HepG2 (cell line): ENCODE measurements around the gene TUBB4A. TPM values are rescaled to one million over a fixed set of nuclear protein-coding genes. Genes with fewer than 3 reads are reported as not detected.

Source experiments
- CHCHD3 ChIP-seq: sonication (generic); formaldehyde crosslinking; IDR thresholded peaks from 2 replicates; pipeline ENCODE4 v1.8.0; 2022; ENCODE audit warnings: mild to moderate bottlenecking, missing genetic modification reagents, moderate library complexity
- HES4 ChIP-seq: sonication (generic); formaldehyde crosslinking; IDR thresholded peaks from 2 replicates; pipeline ENCODE4 v1.9.0; 2021; ENCODE audit warnings: mild to moderate bottlenecking, missing genetic modification reagents, borderline replicate concordance
- HMGA1 ChIP-seq: sonication (generic); formaldehyde crosslinking; conservative IDR thresholded peaks from 2 replicates; pipeline ENCODE4 v1.4.0; 2020; ENCODE audit warnings: missing genetic modification reagents
- KLF15 ChIP-seq: sonication (generic); formaldehyde crosslinking; IDR thresholded peaks from 2 replicates; pipeline ENCODE4 v1.8.1; 2023; ENCODE audit warnings: borderline replicate concordance, mild to moderate bottlenecking, inconsistent platforms, missing genetic modification reagents, mixed read lengths
- LRRFIP1 ChIP-seq: sonication (generic); formaldehyde crosslinking; conservative IDR thresholded peaks from 2 replicates; pipeline ENCODE4 v1.4.0; 2020; ENCODE audit warnings: missing genetic modification reagents
- RARG ChIP-seq: sonication (generic); formaldehyde crosslinking; IDR thresholded peaks from 2 replicates; pipeline ENCODE4 v1.4.0; 2020; ENCODE audit warnings: low read depth, mild to moderate bottlenecking, missing genetic modification reagents
- REL ChIP-seq: sonication (generic); formaldehyde crosslinking; conservative IDR thresholded peaks from 2 replicates; pipeline ENCODE4 v1.8.0; 2022; ENCODE audit warnings: mild to moderate bottlenecking, missing genetic modification reagents, moderate library complexity
- SIN3A ChIP-seq: IDR thresholded peaks from 2 replicates; pipeline ENCODE4 v1.6.1; 2011; ENCODE audit warnings: low read depth, mild to moderate bottlenecking, control low read depth, low read length, borderline replicate concordance
- SMAD3 ChIP-seq: sonication (generic); formaldehyde crosslinking; IDR thresholded peaks from 2 replicates; pipeline ENCODE4 v1.4.0; 2020; ENCODE audit warnings: missing genetic modification reagents
- SOX6 ChIP-seq, 2 experiments: fragments of 450-650 bp in 1 of 2; sonication (generic) in 1 of 2; formaldehyde crosslinking in 1 of 2; IDR thresholded peaks; 2 replicates each; pipeline versions ENCODE4 v1.4.0 to v1.6.1; 2017 to 2020; ENCODE audit warnings: antibody characterized with exemption in 1 of 2, mild to moderate bottlenecking in 1 of 2, missing genetic modification reagents in 1 of 2
- STAG1 ChIP-seq: sonication (generic); formaldehyde crosslinking; IDR thresholded peaks from 2 replicates; pipeline ENCODE4 v1.4.0; 2020; ENCODE audit warnings: missing genetic modification reagents
- SUZ12 ChIP-seq: fragments of 150-350 bp; IDR thresholded peaks from 2 replicates; pipeline ENCODE4 v1.6.1; 2014; ENCODE audit warnings: low read depth, low read length
- TERF1 ChIP-seq: sonication (generic); formaldehyde crosslinking; IDR thresholded peaks from 2 replicates; pipeline ENCODE4 v1.8.0; 2022; ENCODE audit warnings: mild to moderate bottlenecking, missing genetic modification reagents, moderate library complexity
- THYN1 ChIP-seq: sonication (generic); formaldehyde crosslinking; IDR thresholded peaks from 2 replicates; pipeline ENCODE4 v1.8.1; 2023; ENCODE audit warnings: low read depth, mild to moderate bottlenecking, moderate library complexity, missing genetic modification reagents, borderline replicate concordance
- ZNF44 ChIP-seq: sonication (generic); formaldehyde crosslinking; IDR thresholded peaks from 2 replicates; pipeline ENCODE4 v1.5.1; 2020; ENCODE audit warnings: mild to moderate bottlenecking, missing genetic modification reagents
- ZNF549 ChIP-seq: sonication (generic); formaldehyde crosslinking; IDR thresholded peaks from 2 replicates; pipeline ENCODE4 v1.5.0; 2020; ENCODE audit warnings: missing genetic modification reagents
- ZNF557 ChIP-seq: sonication (generic); formaldehyde crosslinking; IDR thresholded peaks from 2 replicates; pipeline ENCODE4 v1.4.0; 2020; ENCODE audit warnings: missing genetic modification reagents
- ZNF589 ChIP-seq: sonication (generic); formaldehyde crosslinking; conservative IDR thresholded peaks from 2 replicates; pipeline ENCODE4 v1.8.0; 2022; ENCODE audit warnings: mild to moderate bottlenecking, moderate library complexity, missing genetic modification reagents
- ZNF766 ChIP-seq: sonication (generic); formaldehyde crosslinking; IDR thresholded peaks from 2 replicates; pipeline ENCODE4 v1.5.0; 2020; ENCODE audit warnings: missing genetic modification reagents, borderline replicate concordance
- ZNF891 ChIP-seq: sonication (generic); formaldehyde crosslinking; IDR thresholded peaks from 2 replicates; pipeline ENCODE4 v1.5.0; 2020; ENCODE audit warnings: mild to moderate bottlenecking, missing genetic modification reagents
- ZSCAN29 ChIP-seq: sonication (generic); formaldehyde crosslinking; conservative IDR thresholded peaks from 2 replicates; pipeline ENCODE4 v1.4.0; 2020; ENCODE audit warnings: mild to moderate bottlenecking, missing genetic modification reagents
- polyA plus RNA-seq, 8 experiments: library from polyadenylated mRNA; depleted of rRNA in 3 of 8; stranded (reverse) in 7 of 8; unstranded in 1 of 8; fragments of >200 nt; fragmentation: Illumina TruSeq in 4 of 8; extraction: Trizol in 4 of 8; gene quantifications; 2 replicates each; pipeline versions ENCODE4 v1.2.1 to v1.2.3, GENCODE V29; 2011 to 2016; ENCODE audit warnings: low read depth in 4 of 8, missing spikeins in 1 of 8, mixed read lengths in 1 of 8; ENCODE audit not compliant: insufficient read depth in 1 of 8
- total RNA-seq, 5 experiments: library from RNA; depleted of rRNA; stranded (reverse); fragments of >200 nt; fragmentation: Illumina TruSeq; extraction: Trizol; gene quantifications; 2 replicates each; pipeline ENCODE4 v1.2.3, GENCODE V29; 2016; ENCODE audit warnings: low read depth in 1 of 5
- TF ChIP-seq, protein P1 (sequence below): sonication (generic); formaldehyde crosslinking; IDR thresholded peaks from 2 replicates; pipeline ENCODE4 v1.5.0; 2020; ENCODE audit warnings: missing genetic modification reagents
- TF ChIP-seq, protein P2 (sequence below): sonication (generic); formaldehyde crosslinking; IDR thresholded peaks from 2 replicates; pipeline ENCODE4 v1.8.1; 2023; ENCODE audit warnings: mild to moderate bottlenecking, moderate library complexity, missing genetic modification reagents
- TF ChIP-seq, protein P3 (sequence below): sonication (generic); formaldehyde crosslinking; IDR thresholded peaks from 2 replicates; pipeline ENCODE4 v1.4.0; 2020; ENCODE audit warnings: mild to moderate bottlenecking, low read depth, missing genetic modification reagents

The TUBB4A gene
- total and polyA plus RNA-seq, 2 of the 13 experiments (the other 11 are each of a cell fraction or from before 2014, with no cell fraction given) = not detected

DNA sequence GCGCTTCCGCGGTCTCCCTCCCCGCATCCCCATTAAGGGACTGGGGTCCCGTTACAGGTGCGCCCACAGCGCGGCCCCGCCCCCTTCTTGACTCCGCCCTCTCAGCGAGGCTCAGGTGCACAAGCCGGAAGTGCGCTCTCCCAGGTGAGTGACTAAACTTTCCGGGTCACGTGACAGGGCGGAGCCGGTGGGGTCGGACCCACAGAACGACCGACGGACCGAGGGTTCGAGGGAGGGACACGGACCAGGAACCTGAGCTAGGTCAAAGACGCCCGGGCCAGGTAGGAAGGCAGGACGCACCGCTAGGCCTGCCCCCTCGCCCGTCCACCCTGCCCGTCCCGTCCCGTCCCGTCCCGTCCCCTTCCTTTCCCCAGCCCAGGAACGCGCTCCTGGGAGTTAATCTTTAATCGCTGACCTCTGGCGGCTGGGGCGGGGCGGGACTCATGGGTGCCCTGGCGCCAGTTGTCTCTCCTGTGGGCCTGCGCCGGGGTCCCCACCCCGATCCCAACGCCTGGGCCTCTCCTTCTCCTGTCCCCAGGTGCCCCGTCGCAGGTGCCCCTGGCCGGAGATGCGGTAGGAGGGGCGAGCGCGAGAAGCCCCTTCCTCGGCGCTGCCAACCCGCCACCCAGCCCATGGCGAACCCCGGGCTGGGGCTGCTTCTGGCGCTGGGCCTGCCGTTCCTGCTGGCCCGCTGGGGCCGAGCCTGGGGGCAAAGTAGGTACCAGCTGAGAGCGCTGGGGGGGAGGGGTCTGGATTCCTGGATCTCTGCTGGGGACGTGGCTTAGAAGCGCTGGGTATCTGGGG lies 37.8 kb downstream of the TUBB4A start, which contains the start of gene CRB3 (continued):
- no peak for TF ChIP-seq LRRFIP1
- no peak for TF ChIP-seq ZNF766 (CRISPR knock-in tag)
- no peak for TF ChIP-seq CHCHD3 (CRISPR knock-in tag)
- no peak for TF ChIP-seq ZNF557 (CRISPR knock-in tag)
- TF ChIP-seq ZNF549 (CRISPR knock-in tag) = no peak
- no peak for TF ChIP-seq THYN1
- no peak for TF ChIP-seq SMAD3
- TF ChIP-seq KLF15 = peak; percentile 15; the same call in 1 of the 2 replicates
- no peak for TF ChIP-seq SOX6 (IDR thresholded peaks at IDR 0.05)
- TF ChIP-seq SOX6 (CRISPR knock-in tag; IDR thresholded peaks at IDR 0.05) = peak; percentile 50
- no peak for TF ChIP-seq HMGA1 (CRISPR knock-in tag)
- TF ChIP-seq REL (CRISPR knock-in tag) = no peak
- TF ChIP-seq, protein P1, sequence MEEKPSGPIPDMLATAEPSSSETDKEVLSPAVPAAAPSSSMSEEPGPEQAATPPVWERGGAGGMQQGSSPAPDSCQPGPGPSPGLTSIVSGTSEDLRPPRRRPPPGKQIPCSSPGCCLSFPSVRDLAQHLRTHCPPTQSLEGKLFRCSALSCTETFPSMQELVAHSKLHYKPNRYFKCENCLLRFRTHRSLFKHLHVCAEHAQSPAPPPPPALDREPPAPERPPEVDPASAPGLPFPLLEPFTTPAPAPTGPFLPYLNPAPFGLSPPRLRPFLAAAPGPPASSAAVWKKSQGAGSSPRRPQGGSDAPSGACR (CRISPR knock-in tag) = no peak
- TF ChIP-seq SUZ12 = no peak
- TF ChIP-seq ZNF44 (CRISPR knock-in tag) = peak; percentile 40; the same call in 1 of the 2 replicates
- no peak for TF ChIP-seq RARG
- TF ChIP-seq ZNF891 (CRISPR knock-in tag) = peak; percentile 75; the same call in 1 of the 2 replicates
- no peak for TF ChIP-seq HES4
- TF ChIP-seq STAG1 (CRISPR knock-in tag) = no peak
- TF ChIP-seq ZSCAN29 (CRISPR knock-in tag) = no peak
- no peak for TF ChIP-seq SIN3A
- TF ChIP-seq TERF1 = no peak
- TF ChIP-seq, protein P2, sequence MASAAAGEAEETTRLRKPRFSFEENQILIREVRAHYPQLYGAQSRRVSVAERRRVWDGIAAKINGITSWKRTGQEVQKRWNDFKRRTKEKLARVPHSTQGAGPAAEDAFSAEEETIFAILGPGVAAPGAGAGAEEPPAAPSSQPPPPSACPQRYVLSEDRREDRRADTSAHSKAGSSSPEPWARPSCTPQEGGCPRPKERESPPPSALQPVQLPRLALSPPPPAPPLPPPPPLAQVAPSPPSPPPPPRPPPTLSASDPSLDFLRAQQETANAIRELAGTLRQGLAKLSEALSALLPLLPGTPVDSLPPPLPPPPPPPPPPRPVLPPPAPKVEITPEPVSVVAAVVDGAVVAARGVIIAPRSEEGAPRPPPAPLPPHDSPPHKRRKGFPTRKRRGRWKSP (CRISPR knock-in tag) = no peak
- TF ChIP-seq, protein P3, sequence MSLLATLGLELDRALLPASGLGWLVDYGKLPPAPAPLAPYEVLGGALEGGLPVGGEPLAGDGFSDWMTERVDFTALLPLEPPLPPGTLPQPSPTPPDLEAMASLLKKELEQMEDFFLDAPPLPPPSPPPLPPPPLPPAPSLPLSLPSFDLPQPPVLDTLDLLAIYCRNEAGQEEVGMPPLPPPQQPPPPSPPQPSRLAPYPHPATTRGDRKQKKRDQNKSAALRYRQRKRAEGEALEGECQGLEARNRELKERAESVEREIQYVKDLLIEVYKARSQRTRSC = no peak
- no peak for TF ChIP-seq ZNF589 (CRISPR knock-in tag)
